Activated CD4-positive, alpha-beta memory T cell treated with anti-CD3 and anti-CD28 coated beads, Interleukin-2, amount 10 ng/mL, durations not matched to agents 7 days and 5 days (primary cell): ENCODE data around the gene SERGEF. TPM values are rescaled to one million over a fixed set of nuclear protein-coding genes. Genes with fewer than 3 reads are reported as not detected.

Experiments used
- CTCF ChIA-PET: fragments of 350-600 bp; sonication (Branson Sonifier 250); formaldehyde crosslinking; loops from one replicate; lab custom pipeline; 2021; ENCODE audit warnings: antibody characterized with exemption, inconsistent platforms; lab: Charles Lee
- POLR2A ChIA-PET: fragments of 350-600 bp; sonication (Branson Sonifier 250); formaldehyde crosslinking; loops from one replicate; lab custom pipeline; 2021; ENCODE audit warnings: antibody characterized with exemption; lab: Charles Lee
- DNase-seq: peaks from one replicate; pipeline ENCODE4 v3.0.0-alpha.2; 2020
- H3K27ac Mint-ChIP-seq: one replicate; pipeline ENCODE4 v1.8.0; 2021; ENCODE audit warnings: mild to moderate bottlenecking, mixed read lengths
- H3K27me3 Mint-ChIP-seq: one replicate; pipeline ENCODE4 v1.8.0; 2021; ENCODE audit warnings: mixed read lengths
- H3K36me3 Mint-ChIP-seq: one replicate; pipeline ENCODE4 v1.8.0; 2021; ENCODE audit warnings: low read depth, mixed read lengths
- H3K4me1 Mint-ChIP-seq: one replicate; pipeline ENCODE4 v1.8.0; 2021; ENCODE audit warnings: mixed read lengths
- H3K4me3 Mint-ChIP-seq: one replicate; pipeline ENCODE4 v1.8.0; 2021; ENCODE audit warnings: mild to moderate bottlenecking, mixed read lengths
- H3K9me3 Mint-ChIP-seq: one replicate; pipeline ENCODE4 v1.8.0; 2021; ENCODE audit warnings: mixed read lengths
- total RNA-seq, 2 experiments: library from RNA; stranded (reverse); gene quantifications; one replicate each; pipeline ENCODE4 v1.2.3, GENCODE V29; 2021

Gene SERGEF
- total RNA-seq, 2 experiments from 2014 or later = 33.9 to 34.2 TPM

DNA sequence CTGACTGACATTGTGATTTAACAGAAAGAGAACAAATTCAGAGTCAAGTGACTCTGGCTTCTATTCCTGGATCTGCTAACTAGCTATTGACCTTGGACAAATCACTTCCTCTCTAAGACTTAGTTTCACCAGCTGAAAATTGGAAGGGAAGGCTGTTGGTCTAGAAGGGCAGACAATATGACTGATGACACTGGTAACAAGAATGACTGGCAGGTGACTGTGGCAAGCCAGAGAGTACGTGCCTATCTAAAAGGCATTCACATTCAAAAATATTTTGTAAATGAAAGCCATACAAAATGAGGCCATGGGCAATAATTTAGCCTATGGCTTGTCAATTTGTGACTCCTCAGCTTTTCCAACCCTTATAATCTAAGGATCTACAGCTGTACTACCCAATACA is 23.5 kb downstream of the SERGEF start:
- Mint-ChIP-seq H3K9me3 (no peaks in the 10 kb centered on the region), H3K27me3 (no peaks in the 10 kb centered on the region), H3K27ac (no peak overlapping the region), H3K4me1 (no peaks in the 10 kb centered on the region), H3K36me3 (peaks cover 18% of the 10 kb centered on the region), H3K4me3 (no peak overlapping the region)
- DNase-seq = no peak
- POLR2A ChIA-PET = no interaction called here
- CTCF ChIA-PET = interaction anchor here (1.3 to 3.4 kb wide), 3 partner anchors 9 to 116 kb away, joined by 6 to 27 read pairs (median 11); partner anchors contain the start of gene SAAL1

DNA sequence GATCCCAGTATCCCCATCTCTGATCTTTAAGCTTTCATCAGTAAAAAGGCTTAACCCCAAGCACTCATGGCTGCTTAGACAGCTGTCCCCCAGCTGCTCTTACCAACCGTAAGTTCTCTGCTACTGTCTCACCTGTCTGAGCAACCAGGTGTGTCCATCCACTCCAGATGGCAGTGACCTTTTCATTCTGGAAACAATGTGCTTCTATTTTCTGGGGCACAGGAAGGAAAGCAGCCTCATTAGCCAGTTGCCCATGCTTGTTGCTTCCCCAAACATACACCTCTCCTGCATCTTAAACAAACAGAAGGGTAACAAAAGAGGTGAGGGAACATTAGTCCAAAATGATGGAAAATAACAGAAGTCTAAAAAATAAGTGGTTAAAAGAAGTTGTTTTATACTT is 24.4 kb downstream of the SERGEF start:
- Mint-ChIP-seq H3K9me3 (no peaks in the 10 kb centered on the region), H3K4me3 (no peak overlapping the region), H3K4me1 (no peaks in the 10 kb centered on the region), H3K27me3 (no peaks in the 10 kb centered on the region), H3K36me3 (peaks cover 25% of the 10 kb centered on the region), H3K27ac (no peak overlapping the region)
- CTCF ChIA-PET = interaction anchor here (0.6 to 2.8 kb wide), 4 partner anchors 8 to 257 kb away, joined by 3 to 11 read pairs (median 8); partner anchors contain the start of gene SAAL1
- POLR2A ChIA-PET = no interaction called here
- DNase-seq = no peak

DNA sequence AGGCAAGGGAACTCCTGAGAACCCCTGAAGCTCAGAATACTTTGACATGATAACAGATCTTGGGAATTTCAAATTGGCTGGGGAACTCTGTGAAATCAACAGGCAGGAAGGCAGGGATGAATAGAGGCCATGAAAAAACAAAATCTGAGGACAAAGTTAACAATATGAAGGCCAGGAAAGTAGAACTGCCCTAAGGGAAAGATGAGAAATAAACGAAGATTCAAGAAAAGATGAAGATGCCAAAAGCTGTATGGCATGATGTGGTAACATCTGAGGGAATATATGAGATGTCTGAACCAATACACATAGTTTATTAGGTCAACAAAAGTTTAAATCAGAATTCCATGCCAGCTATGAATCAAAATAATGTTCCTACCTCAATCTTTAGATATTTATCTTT is 25.0 kb downstream of the SERGEF start:
- H3K27me3 Mint-ChIP-seq = no peaks in the 10 kb centered on the region
- no peak for DNase-seq
- H3K36me3 Mint-ChIP-seq = peaks cover 27% of the 10 kb centered on the region
- ChIA-PET POLR2A (no interaction called here), CTCF (interaction anchor here (0.6 to 2.8 kb wide), 5 partner anchors 9 to 257 kb away, joined by 4 to 11 read pairs (median 6); partner anchors contain the start of gene SAAL1)
- no peak overlapping the region for H3K4me3 Mint-ChIP-seq
- H3K4me1 Mint-ChIP-seq = no peaks in the 10 kb centered on the region
- no peaks in the 10 kb centered on the region for H3K9me3 Mint-ChIP-seq
- no peak overlapping the region for H3K27ac Mint-ChIP-seq

DNA sequence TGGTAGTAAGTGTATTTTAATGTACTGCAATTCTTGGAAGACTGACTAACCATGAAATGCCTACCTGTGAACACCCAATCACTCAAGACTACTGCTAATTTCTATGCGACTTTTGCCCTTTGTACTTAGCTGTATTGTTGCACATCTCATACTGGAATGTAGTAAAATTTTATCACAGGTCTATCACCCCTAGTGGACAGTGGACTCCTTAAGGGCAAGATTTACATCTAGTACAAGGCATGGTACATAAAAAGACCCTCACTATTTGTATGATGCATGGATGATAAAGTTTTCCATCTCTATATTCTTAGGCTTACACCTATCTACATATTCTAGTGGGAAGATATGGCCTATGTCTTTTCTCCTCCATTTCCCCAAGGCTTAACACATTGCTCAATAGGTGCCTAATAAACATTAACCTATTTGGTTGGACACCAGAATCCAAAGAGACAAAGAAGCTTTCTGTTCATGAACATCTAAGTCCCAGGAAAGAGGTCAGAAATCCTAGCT is 26.1 kb downstream of the SERGEF start:
- Mint-ChIP-seq H3K9me3 (no peaks in the 10 kb centered on the region), H3K27me3 (no peaks in the 10 kb centered on the region), H3K4me1 (no peaks in the 10 kb centered on the region), H3K27ac (no peak overlapping the region), H3K36me3 (peaks cover 29% of the 10 kb centered on the region), H3K4me3 (no peak overlapping the region)
- DNase-seq = no peak
- CTCF ChIA-PET = interaction anchor here (1.1 to 2.8 kb wide), 4 partner anchors 8 to 256 kb away, joined by 4 to 11 read pairs (median 7); no protein-coding TSS in a partner anchor
- POLR2A ChIA-PET = no interaction called here

DNA sequence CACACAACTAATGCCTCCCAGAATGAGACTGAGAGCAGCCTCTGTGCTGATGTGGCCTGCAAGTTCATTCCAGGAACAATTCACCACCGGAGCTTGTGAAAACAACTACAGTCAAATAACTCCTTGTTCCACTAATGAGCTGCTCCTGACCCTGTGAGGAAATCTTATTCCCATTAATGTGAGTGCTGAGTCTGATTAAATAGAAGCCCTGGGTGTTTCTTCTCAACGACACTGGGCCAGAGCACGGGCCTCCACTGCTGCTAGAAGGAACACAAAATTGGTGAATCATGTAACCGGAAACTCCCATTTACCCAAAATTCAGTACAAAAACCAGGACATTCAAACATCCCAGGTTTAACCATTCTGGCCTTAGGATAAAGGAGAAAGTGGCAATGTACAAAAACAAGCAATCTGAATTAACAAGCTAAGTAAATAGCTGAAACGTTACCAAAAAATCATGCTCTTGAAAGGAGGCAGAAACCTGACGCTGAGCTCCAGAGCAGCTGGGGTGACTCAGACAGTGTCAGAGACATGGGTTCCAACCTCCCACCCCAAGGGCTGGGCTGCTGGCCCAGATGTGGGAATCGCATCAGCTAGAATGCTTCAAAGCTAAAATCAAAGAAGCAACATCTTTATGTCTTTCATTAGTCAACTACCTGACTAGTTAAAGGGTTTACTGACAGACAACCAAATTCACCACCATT is 26.7 kb downstream of the SERGEF start:
- Mint-ChIP-seq H3K27me3 (no peaks in the 10 kb centered on the region), H3K27ac (no peak overlapping the region), H3K4me3 (no peak overlapping the region), H3K9me3 (no peaks in the 10 kb centered on the region), H3K36me3 (peaks cover 27% of the 10 kb centered on the region), H3K4me1 (no peaks in the 10 kb centered on the region)
- ChIA-PET POLR2A (no interaction called here), CTCF (interaction anchor here (0.6 to 2.8 kb wide), 3 partner anchors 7 to 119 kb away, joined by 3 to 11 read pairs (median 5); no protein-coding TSS in a partner anchor)
- DNase-seq = no peak

DNA sequence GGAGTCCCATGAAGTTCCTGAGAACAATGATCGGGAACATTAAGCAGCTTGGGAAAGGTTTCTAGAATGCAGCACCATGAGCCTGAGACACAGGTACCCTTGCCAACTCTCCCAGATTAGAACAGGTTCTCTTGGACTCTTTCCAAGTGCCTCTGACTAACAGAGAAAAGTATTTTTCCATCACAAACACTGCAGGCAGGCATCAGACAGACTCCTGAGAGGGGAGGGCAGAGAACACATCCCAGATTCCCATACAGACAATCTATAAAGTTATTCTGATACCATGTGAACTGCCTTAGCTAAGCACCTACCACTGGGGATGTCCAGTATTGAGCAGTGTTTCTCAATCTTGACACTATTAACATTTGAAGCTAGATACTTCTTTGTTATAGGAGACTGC is 27.3 kb downstream of the SERGEF start:
- Mint-ChIP-seq H3K4me3 (no peak overlapping the region), H3K9me3 (no peaks in the 10 kb centered on the region), H3K27me3 (no peaks in the 10 kb centered on the region), H3K27ac (no peak overlapping the region), H3K4me1 (no peaks in the 10 kb centered on the region), H3K36me3 (peaks cover 27% of the 10 kb centered on the region)
- DNase-seq = no peak
- ChIA-PET POLR2A (no interaction called here), CTCF (interaction anchor here (1.7 kb wide), 1 partner anchor 8 kb away, joined by 5 read pairs; no protein-coding TSS in a partner anchor)

DNA sequence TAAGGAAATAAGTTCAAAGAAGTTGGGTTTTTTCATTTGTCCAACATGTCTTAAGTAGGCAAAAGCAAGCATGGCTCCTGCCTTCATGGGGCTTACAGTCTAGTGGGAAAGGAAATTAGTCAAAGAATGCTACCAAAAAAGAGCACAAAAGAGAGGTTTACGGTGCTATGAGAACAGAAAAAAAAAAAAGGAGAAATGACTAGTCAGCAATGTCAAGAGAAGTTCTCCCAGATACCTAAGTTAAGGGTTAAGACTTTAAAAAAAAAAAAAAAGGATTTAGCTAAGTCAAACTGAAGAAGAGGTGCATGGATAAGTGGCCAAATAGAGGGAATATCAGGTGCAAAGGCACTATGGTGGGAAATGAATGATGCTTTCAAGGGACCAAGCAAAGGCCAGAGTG is 29.3 kb downstream of the SERGEF start:
- CTCF ChIA-PET = interaction anchor here (1.4 to 7.8 kb wide), 2 partner anchors 251 to 252 kb away, joined by 3 to 130 read pairs; partner anchors contain the start of gene KCNC1

DNA sequence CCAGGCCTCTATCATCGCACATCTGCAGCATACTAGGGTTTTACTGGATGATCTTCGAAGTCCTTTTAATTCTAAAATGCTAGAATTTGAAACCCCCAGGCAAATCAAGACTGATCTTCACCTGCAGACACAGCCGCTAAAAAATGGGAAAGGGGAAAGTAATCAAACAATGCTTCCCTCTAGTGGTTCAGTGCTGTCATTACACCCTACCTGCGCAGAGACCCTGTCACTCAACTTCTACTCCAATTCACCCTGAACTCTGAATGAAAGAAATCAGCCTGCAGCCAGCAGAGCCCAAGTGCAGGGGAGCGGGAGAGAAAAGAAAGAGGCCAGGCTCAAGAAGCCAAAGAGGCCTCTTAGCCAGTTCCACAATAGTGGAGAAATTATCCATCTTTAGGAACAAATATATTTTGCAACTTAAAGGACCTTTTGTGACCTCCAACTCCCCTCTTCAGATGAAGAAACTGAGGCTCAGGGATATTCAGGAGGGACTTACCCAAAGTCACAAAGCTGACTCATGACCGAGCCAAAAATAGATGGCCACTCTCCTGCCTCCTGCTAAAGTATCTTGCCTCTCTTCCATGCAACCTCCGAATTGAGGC is 33.0 kb downstream of the SERGEF start:
- ChIA-PET POLR2A (no interaction called here), CTCF (interaction anchor here (0.7 to 7.8 kb wide), 8 partner anchors 9 to 381 kb away, joined by 3 to 130 read pairs (median 5); partner anchors contain the start of gene KCNC1)
- Mint-ChIP-seq H3K4me1 (no peaks in the 10 kb centered on the region), H3K4me3 (no peak overlapping the region), H3K27ac (no peak overlapping the region), H3K36me3 (peaks cover 17% of the 10 kb centered on the region), H3K9me3 (no peaks in the 10 kb centered on the region), H3K27me3 (no peaks in the 10 kb centered on the region)
- peak; percentile 24 for DNase-seq

More for the DNA sequence above, 29.3 kb downstream of the SERGEF start:
- Mint-ChIP-seq H3K9me3 (no peaks in the 10 kb centered on the region), H3K4me3 (no peak overlapping the region), H3K4me1 (no peaks in the 10 kb centered on the region), H3K27me3 (no peaks in the 10 kb centered on the region), H3K27ac (no peak overlapping the region), H3K36me3 (peaks cover 27% of the 10 kb centered on the region)
- POLR2A ChIA-PET = no interaction called here
- DNase-seq = no peak

DNA sequence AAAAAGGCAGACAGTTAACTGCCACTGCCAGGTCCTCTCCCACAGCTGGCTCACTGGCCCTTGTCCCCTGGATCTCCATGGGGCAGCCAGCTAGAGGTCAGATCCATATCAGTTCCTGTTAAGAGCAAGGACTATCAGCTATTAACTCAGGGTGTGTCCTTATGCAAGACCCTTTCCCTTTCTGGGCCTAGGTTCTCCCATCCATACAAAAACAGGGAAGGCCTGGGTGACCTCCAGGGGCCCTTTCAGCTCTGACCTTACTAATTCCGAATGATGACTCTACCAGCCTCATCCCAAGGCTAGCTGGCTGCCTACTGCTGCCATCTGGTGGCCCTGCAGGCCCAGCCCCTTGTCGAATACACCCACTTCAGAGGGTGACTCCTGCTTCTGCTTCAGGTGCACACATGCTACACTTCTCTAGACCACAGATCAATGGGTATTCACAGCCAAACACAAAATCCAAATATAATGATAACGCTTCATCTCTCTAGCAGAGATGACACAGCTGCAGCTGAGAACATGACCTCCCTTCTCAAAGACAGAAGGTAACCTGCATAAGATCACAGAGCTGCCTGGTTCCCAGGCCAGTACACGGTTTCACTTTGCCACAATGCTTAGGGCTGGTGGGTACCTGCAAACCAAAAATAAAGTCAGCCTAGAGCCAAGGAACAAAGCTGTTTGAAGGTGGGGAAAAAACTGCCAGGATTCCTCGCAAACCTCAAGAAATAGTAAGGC is 34.1 kb downstream of the SERGEF start:
- Mint-ChIP-seq H3K27me3 (no peaks in the 10 kb centered on the region), H3K4me1 (no peaks in the 10 kb centered on the region), H3K27ac (no peak overlapping the region), H3K4me3 (no peak overlapping the region), H3K36me3 (peaks cover 9% of the 10 kb centered on the region), H3K9me3 (no peaks in the 10 kb centered on the region)
- ChIA-PET POLR2A (interaction anchor here (0.6 kb wide), 1 partner anchor 317 kb away, joined by 3 read pairs; no protein-coding TSS in a partner anchor), CTCF (interaction anchor here (0.7 to 7.8 kb wide), 14 partner anchors 8 to 380 kb away, joined by 3 to 130 read pairs (median 5); partner anchors contain the start of gene KCNC1)
- DNase-seq = peak; percentile 33

DNA sequence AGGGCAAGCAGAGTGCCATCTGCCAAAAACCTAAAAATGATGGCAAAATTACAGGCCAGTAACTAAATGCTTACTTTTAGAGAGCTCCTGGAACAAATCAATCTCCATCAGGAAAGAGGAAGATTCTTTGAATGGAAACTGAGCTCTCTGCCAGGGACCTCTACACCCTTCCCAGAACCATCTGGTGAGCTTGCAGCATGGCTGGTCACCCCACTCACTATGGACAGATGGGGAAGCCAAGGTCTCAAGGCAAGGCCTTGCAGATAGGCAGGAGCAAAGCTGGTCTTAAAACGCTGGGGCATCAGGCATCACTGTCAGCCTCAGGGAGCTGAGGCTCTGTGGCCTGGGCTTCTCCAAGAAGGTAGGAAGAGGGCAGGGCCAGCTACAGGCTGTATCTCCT is 36.2 kb downstream of the SERGEF start:
- peaks cover 5% of the 10 kb centered on the region for H3K36me3 Mint-ChIP-seq
- ChIA-PET CTCF (interaction anchor here (1.1 to 7.8 kb wide), 4 partner anchors 10 to 244 kb away, joined by 3 to 130 read pairs (median 4); partner anchors contain the start of gene KCNC1), POLR2A (no interaction called here)
- H3K4me3 Mint-ChIP-seq = no peak overlapping the region
- no peaks in the 10 kb centered on the region for H3K27me3 Mint-ChIP-seq
- no peaks in the 10 kb centered on the region for H3K4me1 Mint-ChIP-seq
- H3K27ac Mint-ChIP-seq = no peak overlapping the region
- no peaks in the 10 kb centered on the region for H3K9me3 Mint-ChIP-seq
- DNase-seq = no peak

DNA sequence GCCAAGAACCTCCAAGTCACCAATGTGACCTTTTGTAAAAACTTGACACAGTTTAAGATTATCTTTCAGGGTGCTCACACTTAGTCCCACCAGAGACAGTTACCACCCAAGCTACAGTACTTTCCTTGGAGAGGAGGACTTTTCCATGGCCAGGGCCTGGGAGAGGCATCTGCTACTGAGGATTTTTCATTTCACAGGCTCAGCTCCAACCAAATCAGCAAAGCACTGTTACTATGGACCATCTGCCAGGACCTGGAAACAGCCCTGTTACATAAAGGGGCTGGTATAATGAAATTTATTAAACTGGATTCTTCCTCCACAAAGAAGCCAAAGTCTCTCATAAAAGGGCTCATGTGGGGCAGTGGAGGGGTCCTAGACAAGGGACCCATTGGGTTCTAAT is 38.6 kb downstream of the SERGEF start:
- H3K9me3 Mint-ChIP-seq = no peaks in the 10 kb centered on the region
- ChIA-PET POLR2A (interaction anchor here (0.6 kb wide), 1 partner anchor 16 kb away, joined by 4 read pairs; no protein-coding TSS in a partner anchor), CTCF (interaction anchor here (3.2 kb wide), 1 partner anchor 243 kb away, joined by 18 read pairs; no protein-coding TSS in a partner anchor)
- peaks cover 9% of the 10 kb centered on the region for H3K36me3 Mint-ChIP-seq
- H3K4me3 Mint-ChIP-seq = no peak overlapping the region
- H3K27me3 Mint-ChIP-seq = no peaks in the 10 kb centered on the region
- DNase-seq = no peak
- no peak overlapping the region for H3K27ac Mint-ChIP-seq
- H3K4me1 Mint-ChIP-seq = no peaks in the 10 kb centered on the region

DNA sequence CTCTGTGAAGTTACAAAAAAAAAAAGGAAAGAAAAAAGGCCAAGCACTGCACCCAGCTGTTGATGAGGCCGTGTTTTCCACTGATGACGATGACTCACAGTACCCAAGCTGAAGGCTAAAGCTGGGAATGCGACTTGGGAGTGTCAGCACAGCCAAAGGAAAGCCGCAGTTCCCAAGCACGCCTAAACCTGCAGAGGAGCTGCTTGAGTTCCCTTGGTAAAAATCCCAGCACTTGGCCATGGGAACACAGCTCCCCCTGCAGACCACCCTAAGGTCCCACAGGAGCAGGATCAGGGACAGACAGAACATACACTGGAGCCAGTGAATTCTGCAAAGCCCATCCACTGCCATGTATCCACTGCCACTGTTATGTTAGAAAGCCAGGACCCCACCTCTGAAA is 39.9 kb downstream of the SERGEF start:
- Mint-ChIP-seq H3K4me1 (no peaks in the 10 kb centered on the region), H3K27ac (no peak overlapping the region), H3K36me3 (peaks cover 9% of the 10 kb centered on the region), H3K9me3 (no peaks in the 10 kb centered on the region), H3K27me3 (no peaks in the 10 kb centered on the region), H3K4me3 (no peak overlapping the region)
- no peak for DNase-seq
- CTCF ChIA-PET = interaction anchor here (0.7 to 3.2 kb wide), 3 partner anchors 11 to 242 kb away, joined by 3 to 18 read pairs (median 3); no protein-coding TSS in a partner anchor
- POLR2A ChIA-PET = no interaction called here
